Activated T-cell treated with anti-CD3 and anti-CD28 coated beads for 4 hours (primary cell): ENCODE measurements around the gene SF1.

ENCODE experiments used
- DNase-seq: peaks from one replicate; pipeline ENCODE4 v3.0.0-alpha.2; 2020

SF1 gene

GRCh38 chr11:64744544-64745188 is 33.7 kb downstream of the SF1 start:
- DNase-seq = no peak

DNA sequence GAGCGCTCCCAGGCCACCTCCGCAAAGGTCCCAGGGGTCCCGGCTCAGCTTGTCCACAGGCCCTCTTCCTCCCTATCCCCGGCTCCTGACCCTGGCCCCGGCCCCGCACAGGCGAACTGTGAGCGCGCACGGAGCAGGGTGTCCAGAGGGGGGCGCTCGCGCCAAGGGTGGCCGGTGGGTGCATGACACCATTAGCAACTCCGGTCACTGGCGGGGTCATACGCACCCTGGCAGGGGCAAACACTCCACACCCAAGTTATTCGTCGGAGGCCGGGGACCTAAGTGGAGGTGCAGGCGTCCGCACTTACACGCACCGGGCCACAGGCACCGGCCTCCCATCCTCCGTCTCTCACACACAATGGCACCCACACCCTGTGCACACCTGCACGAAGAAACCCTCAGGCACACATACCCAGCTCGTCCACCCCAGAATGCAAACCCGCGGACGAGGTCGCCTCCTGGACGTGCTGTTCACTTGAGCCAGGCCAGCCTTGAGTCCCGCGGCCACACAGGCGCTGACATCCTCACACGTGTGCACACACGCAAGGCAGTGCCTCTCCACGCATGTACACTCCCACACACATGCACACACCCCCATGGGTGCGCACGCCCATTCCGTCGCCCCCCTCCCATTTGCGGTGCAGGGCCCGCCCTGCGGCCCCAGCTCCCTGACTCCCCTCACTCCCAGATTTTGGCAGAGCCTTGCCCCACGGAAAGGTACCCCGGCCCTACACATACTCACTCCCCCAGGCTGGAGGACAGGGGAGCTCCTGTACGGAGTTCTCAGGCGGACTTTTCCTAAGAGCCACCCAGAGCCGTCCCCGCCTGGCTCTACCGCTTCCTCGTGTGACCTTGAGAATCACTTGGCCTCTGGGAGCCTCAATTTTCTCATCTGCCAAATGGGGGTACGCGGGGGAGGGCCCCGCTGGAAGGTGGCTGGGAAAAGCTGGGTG is 34.5 kb downstream of the SF1 start, which contains the start of gene RASGRP2:
RASGRP2 (minus strand) TSS at position 552 of the 953 bp plus-strand sequence. CDS start 1,276 bp downstream, outside the sequence.
- peak; percentile 76 for DNase-seq

DNA sequence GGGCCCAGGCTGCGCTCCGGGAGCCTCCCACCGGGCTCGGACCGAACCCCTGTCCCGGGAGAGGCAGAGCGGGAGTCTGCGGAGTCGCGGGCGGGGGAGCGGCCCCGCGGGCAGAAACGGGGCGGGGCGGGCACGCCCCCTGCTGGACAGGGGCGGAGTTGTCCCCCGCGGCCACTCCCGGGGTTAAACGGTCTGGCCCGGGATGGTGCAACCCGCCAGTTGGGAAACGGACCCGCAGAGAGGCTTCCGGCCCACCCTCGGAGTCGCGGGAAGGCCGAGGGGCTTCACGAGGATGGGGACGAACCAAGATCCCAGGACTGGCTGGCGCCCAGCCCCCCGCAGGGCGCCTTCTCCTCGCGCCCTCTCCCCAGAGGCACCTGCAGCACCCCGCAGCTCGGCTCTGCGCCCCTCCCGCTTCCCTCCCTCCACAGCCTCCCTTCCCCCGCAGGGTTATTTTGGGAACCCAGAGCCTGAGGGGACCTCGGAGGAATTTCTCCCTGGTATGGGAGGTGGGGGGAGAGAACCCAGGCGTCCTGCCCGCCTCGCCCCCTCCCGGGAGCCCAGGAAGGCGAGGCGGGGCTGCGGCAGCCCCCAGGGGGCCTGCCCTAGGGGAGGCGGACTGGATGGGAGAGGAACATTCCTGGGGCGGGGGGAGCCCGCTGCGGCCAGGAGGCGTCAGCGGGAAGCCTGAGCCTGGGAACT is 35.3 kb downstream of the SF1 start:
- peak; percentile 70 for DNase-seq

DNA sequence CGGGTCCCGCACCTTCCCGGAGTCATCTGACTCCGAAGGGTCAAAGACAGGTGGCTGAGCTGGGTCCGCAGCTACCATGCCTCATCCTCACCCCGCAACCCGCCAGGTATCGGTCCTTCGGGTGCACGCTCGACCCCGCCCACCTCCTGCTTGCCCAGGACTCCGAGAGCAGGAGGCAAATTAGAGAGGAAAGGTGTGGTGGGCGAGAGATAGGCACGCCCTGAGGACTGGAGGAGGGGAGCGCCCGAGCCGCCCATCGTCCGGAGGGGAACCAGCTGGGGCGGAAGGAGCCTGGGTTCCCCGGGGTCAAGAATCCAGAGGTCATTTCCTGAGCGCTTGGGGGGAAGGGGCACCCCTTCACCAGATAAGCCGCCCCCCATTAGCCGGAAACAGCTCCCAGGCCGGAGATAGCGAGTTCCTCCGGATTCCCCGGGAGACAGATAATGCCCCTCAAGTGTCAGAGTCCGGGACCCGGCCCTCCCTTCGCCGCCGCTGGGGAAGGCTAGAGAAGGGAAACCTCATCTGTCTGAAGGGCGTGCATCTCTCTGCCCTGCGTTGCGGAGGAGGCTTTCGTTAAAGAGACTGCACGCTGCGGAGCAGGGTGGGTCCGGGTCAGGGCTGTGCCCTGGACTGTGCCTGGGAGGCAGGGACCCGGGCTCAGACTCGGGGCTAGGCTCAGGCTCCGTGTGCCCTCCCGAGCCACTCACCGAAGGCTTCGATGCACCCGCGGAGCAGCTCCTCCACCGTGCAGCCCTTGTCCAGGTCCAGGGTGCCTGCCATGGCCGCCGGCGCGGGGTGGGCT is 36.1 kb downstream of the SF1 start:
- no peak for DNase-seq

DNA sequence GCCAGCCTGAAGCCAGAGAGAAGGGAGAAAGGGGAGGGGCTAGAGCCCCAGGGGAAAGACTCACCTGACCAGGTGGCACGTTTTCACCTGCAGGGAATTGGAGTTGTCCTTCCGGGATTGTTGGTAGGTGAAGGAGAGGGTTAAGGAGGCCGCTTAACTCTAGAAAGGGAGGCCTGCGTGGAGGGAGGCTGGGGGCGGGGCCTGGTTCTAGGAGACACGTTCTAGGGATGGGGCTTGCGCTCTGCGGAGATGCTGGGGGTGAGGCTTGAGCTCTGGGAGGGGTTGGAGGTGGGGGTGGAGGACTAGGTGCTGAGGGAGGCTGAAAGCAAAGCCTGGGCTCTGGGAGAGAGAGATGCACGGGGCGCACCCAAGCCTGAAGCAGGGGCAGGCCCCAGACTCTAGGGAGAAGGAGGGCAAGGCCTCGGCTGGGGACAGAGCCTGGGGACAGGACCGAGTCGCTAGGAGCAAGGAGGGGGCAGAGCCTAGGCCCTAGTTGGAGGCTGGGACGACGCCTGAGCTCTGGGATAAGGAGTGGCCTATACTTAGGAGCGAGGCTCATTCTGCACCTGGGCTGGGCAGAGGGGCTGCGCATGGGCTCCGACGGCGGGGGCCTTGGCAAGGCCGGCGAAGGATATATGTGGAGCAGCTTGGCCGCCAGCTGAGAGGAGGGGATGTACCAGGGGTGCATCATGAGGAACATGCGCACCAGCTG is 36.8 kb downstream of the SF1 start:
- no peak for DNase-seq

DNA sequence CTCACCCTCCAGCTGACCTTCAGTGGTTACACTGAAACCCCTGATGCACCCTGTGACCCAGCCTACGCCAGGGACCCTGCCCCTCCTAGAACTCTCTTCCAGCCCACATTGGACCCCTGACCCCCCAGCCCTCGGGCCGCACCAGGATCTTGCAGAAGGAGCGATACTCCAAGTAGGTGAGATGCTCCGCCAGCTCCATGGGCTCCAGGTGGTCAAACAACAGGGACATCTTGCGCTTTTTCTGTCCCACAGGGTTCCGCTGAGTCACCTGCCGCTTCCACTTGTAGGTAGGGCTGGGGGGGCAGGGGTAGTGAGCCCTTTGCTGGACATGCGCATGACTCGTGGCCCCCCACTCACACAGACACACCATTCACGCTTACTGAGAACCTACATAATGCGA is 38.5 kb downstream of the SF1 start:
- DNase-seq = no peak

- no peak for DNase-seq
Observed at GRCh38 chr11:64736654-64737053, 41.7 kb downstream of the SF1 start.

DNA sequence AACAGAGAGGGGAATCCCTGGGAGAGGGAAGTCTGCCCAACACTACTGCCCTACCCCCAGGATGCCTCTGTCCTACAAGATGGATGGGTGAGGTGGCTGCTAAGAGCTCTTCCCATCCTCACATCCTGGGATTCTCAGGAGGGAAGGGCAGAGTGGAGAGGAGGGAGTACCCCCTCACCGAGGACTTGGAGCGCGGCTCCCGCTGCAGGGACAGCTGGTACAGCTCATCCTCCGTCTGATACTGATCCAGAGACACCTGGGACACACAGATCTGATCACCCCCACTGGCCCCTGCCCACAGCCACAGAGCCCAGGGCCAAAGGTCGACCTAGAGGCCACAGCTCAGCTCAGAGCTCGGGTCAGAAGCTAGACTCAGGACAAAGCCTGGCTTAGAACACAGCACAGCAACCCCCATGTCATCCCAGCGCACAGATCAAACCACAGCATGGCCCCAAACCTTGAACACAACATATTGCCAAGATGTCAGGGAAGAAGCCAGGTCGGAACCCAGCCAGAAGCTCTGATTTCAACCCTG is 42.5 kb downstream of the SF1 start:
- DNase-seq = no peak

DNA sequence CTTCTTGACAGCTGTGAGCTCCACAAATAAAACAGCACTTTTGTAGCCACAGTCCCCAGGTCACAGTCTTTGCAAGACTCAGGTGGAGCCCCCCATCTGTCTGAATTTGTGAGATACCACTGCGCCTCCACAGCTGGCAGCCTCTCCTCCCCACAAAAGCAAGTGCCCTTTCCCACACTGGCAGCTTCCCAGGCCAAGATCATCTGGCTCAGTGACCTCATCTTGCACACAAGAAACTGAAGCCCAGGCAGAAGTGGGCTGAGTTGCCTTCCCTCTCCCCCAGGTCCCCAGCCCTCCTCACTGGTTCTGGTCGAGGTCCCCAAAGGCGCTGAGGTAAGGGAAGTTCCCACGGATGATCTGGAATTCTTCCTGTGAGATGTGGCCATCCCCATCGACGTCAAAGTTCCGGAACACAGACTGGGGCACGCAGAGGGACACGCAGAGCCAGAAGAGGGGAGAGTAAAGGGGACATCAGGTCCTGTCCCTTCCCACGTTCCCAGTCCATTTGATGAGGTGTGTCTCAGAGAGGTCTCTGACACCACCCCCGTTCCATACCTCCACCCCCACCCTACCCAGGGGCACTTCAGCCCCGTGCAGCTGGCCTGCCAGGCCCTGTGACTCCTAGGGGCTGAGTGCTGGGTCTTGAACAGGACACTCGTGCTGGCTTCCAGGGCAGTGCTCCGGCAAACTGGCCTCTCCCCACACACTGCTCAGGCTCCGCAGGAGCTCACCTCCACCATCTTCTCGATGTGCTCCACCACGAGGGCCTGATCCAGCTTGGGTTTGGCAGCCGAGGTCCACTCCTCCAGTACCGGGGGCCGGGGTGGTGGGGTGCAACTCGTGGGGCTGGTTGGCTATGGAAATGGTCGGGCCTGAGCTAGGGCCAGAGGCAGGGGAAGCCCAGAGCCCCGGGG is 43.3 kb downstream of the SF1 start:
- no peak for DNase-seq

DNA sequence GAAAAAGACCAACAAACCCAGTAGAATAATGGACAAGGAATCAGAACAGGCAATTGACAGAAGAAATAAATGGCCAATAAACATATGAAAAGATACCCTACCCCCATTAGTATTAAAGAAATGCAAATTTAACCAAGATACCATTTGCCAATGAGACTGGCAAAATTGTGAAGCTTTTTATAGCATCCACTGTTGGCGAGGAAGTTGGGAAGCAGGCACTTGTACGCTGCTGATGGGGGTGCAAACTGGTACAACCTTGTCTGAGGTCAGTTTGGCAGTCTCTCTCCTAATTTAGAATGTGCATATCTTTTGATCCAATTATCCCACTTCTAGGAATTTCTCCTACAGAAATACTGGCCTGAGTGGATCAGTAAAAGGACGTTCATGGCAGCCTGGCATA is 46.7 kb downstream of the SF1 start:
- DNase-seq = no peak

- no peak for DNase-seq
Observed at GRCh38 chr11:64729851-64730382, 48.4 kb downstream of the SF1 start.

DNA sequence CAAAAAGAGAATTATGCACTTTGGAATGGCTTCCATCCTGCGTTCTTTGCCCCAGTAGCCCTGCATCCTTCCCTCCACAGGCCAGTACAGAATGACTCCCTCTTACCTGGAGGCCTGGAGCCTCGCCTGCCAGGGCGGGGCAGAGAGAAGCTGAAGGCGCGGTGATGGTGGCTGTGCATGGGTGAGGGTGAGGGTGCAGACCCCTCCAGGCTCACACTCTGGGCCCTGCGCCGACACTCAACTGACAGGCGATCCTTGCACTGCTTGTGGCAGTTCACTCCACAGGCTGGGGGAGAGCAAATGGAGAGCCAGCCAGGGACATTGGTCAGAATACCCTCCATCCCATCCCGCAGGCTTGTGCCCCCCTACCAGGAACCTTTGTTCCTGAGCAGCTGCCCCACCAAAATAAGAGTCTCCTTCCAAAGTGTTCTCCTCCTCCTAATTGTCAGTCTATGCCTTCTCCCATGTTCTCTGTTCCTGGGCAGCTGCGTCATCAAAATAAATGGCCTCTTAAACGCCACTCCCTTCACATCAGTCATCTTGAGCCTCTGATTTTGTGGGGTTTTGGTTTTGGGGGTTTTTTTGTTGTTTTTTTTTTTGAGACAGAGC is 49.5 kb downstream of the SF1 start:
- no peak for DNase-seq

DNA sequence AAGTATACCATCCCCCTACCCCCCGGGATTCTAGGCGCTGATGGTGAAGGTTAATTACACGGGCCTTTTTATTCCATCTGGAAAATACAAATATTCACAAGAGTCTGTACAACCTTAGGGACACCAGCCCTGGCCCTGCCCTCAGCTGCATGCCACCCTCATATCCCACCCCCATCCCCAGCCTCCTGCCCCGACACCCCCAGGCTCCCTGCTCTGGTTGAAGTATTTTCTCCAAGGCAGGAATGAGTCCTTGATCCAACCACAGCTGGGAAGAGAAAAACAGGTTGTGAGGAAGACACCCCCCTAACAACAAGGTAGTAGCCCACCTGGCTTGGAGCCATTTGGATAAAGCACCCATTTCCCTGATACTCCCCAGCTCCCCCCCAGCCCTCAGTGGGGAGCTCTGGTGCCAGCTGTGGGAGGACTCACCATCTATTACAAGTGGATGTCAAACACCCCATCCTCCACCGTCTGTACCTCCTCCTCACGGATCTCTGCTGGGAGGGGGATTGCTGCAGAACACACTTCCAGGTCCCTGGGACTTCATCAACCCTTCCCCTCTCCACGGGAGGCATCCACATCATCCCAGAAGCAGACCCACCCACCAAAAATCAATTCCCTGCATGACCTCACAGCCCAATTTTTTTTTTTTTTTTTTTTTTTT is 51.3 kb downstream of the SF1 start:
- DNase-seq = no peak

- no peak for DNase-seq
Observed at GRCh38 chr11:64726211-64726641, 52.1 kb downstream of the SF1 start.

GRCh38 chr11:64724863-64725532 is 53.3 kb downstream of the SF1 start:
- no peak for DNase-seq

DNA sequence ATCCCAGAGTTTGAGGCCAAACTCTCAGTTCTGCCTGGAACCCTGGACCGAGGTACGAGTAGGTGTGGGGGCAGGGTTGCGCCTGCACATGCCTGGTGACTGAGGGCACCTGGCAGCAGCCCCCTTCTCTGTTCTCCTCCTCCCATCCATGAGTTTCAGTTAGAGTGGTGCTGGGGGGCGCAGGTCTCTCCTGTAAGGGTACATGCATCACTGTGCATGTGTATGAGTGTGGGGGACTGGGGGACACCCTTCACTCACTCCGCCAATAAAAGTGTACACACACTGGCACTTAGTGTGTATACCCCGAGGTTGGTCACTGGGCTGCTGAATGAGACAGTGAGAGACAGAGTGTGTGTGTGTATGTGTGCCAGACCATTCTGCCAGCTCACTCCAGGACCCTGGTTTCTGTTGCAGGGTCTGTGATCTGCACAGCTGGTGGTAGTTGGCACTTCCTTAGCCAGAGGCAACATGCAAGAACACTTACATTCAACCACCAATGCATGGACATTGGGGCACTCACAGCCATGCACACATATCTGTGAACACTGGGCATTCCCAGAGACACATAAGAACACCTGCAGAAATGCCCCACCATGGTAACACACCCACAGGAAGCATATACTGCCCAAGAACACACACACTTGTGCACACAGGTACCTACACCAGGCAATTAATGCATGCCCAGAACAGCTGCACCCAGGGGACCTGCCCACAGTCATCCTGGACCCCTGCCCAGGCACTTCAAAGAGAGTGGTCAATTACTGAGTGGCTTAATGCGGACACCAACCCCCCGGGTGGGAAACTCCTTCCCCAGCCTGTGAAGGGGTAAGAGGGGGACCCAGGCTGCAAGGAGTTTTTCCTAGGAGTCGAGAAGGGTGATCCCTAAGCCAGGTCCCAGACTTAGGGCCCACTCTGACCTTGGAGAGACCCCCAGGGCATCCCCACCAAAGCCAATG is 54.2 kb downstream of the SF1 start:
- DNase-seq = no peak
